Astrocyte (in vitro differentiated cells and primary cell): Measurements from ENCODE around the gene NUP205. TPM values are rescaled to one million over a fixed set of nuclear protein-coding genes. Genes with fewer than 3 reads are reported as not detected.

ENCODE experiments used
- DNase-seq: peaks from one replicate; pipeline ENCODE4 v3.0.0-alpha.2; 2010; ENCODE audit warnings: low read depth
- FAIRE-seq: peaks from 2 replicates; lab custom pipeline; 2011; peaks lifted over from hg19 to GRCh38; lab: Jason Lieb, UNC
- H2AFZ ChIP-seq: 2 replicates; pipeline ENCODE4 v1.6.0; 2012; ENCODE audit warnings: low read depth, low read length, inconsistent platforms
- H3K27ac ChIP-seq: 2 replicates; pipeline ENCODE4 v1.5.1; 2011; ENCODE audit warnings: low read depth, low read length, inconsistent platforms
- H3K27me3 ChIP-seq: 2 replicates; pipeline ENCODE4 v1.6.0; 2011; ENCODE audit warnings: low read length, inconsistent platforms; ENCODE audit not compliant: insufficient read depth
- H3K36me3 ChIP-seq: 2 replicates; pipeline ENCODE4 v1.5.1; 2011; ENCODE audit warnings: low read length, inconsistent platforms; ENCODE audit not compliant: insufficient read depth
- H3K4me1 ChIP-seq: 2 replicates; pipeline ENCODE4 v1.5.1; 2011; ENCODE audit warnings: low read length, inconsistent platforms; ENCODE audit not compliant: insufficient read depth
- H3K4me2 ChIP-seq: 2 replicates; pipeline ENCODE4 v1.6.0; 2012; ENCODE audit warnings: low read length, inconsistent platforms
- H3K4me3 ChIP-seq: 2 replicates; pipeline ENCODE4 v1.5.1; 2011; ENCODE audit warnings: low read depth, mild to moderate bottlenecking, low read length, inconsistent platforms; ENCODE audit not compliant: insufficient read depth
- H3K79me2 ChIP-seq: 2 replicates; pipeline ENCODE4 v1.6.0; 2012; ENCODE audit warnings: mild to moderate bottlenecking, low read length, inconsistent platforms; ENCODE audit not compliant: insufficient read depth
- H3K9ac ChIP-seq: 2 replicates; pipeline ENCODE4 v1.6.0; 2012; ENCODE audit warnings: mild to moderate bottlenecking, low read length, inconsistent platforms
- H3K9me3 ChIP-seq: 2 replicates; pipeline ENCODE4 v1.5.1; 2012; ENCODE audit warnings: low read depth, mild to moderate bottlenecking, low read length, inconsistent platforms; ENCODE audit not compliant: insufficient read depth
- H4K20me1 ChIP-seq: 2 replicates; pipeline ENCODE4 v1.6.0; 2012; ENCODE audit warnings: low read length, inconsistent platforms; ENCODE audit not compliant: insufficient read depth
- H3K27ac Mint-ChIP-seq: one replicate; pipeline ENCODE4 v1.8.0; 2021; ENCODE audit warnings: mild to moderate bottlenecking, mixed read lengths; ENCODE audit not compliant: unreplicated experiment
- H3K27me3 Mint-ChIP-seq: one replicate; pipeline ENCODE4 v1.8.0; 2021; ENCODE audit warnings: low read depth, mixed read lengths; ENCODE audit not compliant: unreplicated experiment
- H3K36me3 Mint-ChIP-seq: one replicate; pipeline ENCODE4 v1.8.0; 2021; ENCODE audit warnings: low read depth, mixed read lengths; ENCODE audit not compliant: unreplicated experiment
- H3K4me1 Mint-ChIP-seq: one replicate; pipeline ENCODE4 v1.8.0; 2021; ENCODE audit warnings: low read depth, mixed read lengths; ENCODE audit not compliant: unreplicated experiment
- H3K4me3 Mint-ChIP-seq: one replicate; pipeline ENCODE4 v1.8.0; 2021; ENCODE audit warnings: mild to moderate bottlenecking, moderate library complexity, mixed read lengths; ENCODE audit not compliant: unreplicated experiment
- H3K9me3 Mint-ChIP-seq: one replicate; pipeline ENCODE4 v1.8.0; 2021; ENCODE audit warnings: mild to moderate bottlenecking, mixed read lengths; ENCODE audit not compliant: unreplicated experiment
- CTCF ChIP-seq: IDR thresholded peaks from 2 replicates; pipeline ENCODE4 v1.5.1; 2011; ENCODE audit warnings: low read depth, mild to moderate bottlenecking, inconsistent platforms, low read length, moderate library complexity; ENCODE audit not compliant: insufficient read depth
- EZH2 ChIP-seq: IDR thresholded peaks from 2 replicates; pipeline ENCODE4 v1.6.1; 2012; ENCODE audit warnings: mild to moderate bottlenecking, low read length, inconsistent platforms; ENCODE audit not compliant: insufficient read depth
- total RNA-seq: library from RNA; stranded (reverse); gene quantifications from 2 replicates; pipeline ENCODE4 v1.2.1, GENCODE V29; 2021

Gene NUP205
- total RNA-seq, 1 donor from 2014 or later, result 50.5 TPM

- Histone ChIP-seq H3K27ac (no peak overlapping the region), H3K79me2 (no peaks in the 10 kb centered on the region), H3K9me3 (no peaks in the 10 kb centered on the region), H3K9ac (no peak overlapping the region), H3K4me2 (no peak overlapping the region), H2AFZ (no peak overlapping the region), H3K4me3 (no peak overlapping the region), H4K20me1 (no peaks in the 10 kb centered on the region), H3K4me1 (no peaks in the 10 kb centered on the region), H3K27me3 (no peaks in the 10 kb centered on the region), H3K36me3 (no peaks in the 10 kb centered on the region)
- Mint-ChIP-seq H3K4me1 (no peaks in the 10 kb centered on the region), H3K27me3 (no peaks in the 10 kb centered on the region), H3K36me3 (no peaks in the 10 kb centered on the region), H3K4me3 (no peak overlapping the region), H3K27ac (no peak overlapping the region), H3K9me3 (no peaks in the 10 kb centered on the region)
- DNase-seq (no peak), FAIRE-seq (no peak)
- TF ChIP-seq EZH2, result no peak
- no peak for TF ChIP-seq CTCF
Observed at GRCh38 chr7:135522509-135522908, 35.2 kb upstream of the NUP205 start.

- FAIRE-seq (no peak), DNase-seq (no peak)
- Histone ChIP-seq H3K27me3 (no peaks in the 10 kb centered on the region), H3K4me1 (no peaks in the 10 kb centered on the region), H3K79me2 (no peaks in the 10 kb centered on the region), H3K4me2 (no peak overlapping the region), H4K20me1 (no peaks in the 10 kb centered on the region), H3K9me3 (no peaks in the 10 kb centered on the region), H3K9ac (no peak overlapping the region), H2AFZ (no peak overlapping the region), H3K27ac (no peak overlapping the region), H3K4me3 (no peak overlapping the region), H3K36me3 (no peaks in the 10 kb centered on the region)
- Mint-ChIP-seq H3K4me1 (no peaks in the 10 kb centered on the region), H3K27ac (no peak overlapping the region), H3K27me3 (no peaks in the 10 kb centered on the region), H3K36me3 (no peaks in the 10 kb centered on the region), H3K9me3 (no peaks in the 10 kb centered on the region), H3K4me3 (no peak overlapping the region)
- no peak for TF ChIP-seq CTCF
Observed at GRCh38 chr7:135523146-135523545, 34.6 kb upstream of the NUP205 start.

GRCh38 chr7:135525426-135525825 lies 32.3 kb upstream of the NUP205 start:
- Histone ChIP-seq H3K79me2 (no peaks in the 10 kb centered on the region), H3K36me3 (no peaks in the 10 kb centered on the region), H4K20me1 (no peaks in the 10 kb centered on the region), H2AFZ (no peak overlapping the region), H3K9ac (no peak overlapping the region), H3K4me3 (no peak overlapping the region), H3K27ac (no peak overlapping the region), H3K4me2 (no peak overlapping the region), H3K27me3 (no peaks in the 10 kb centered on the region), H3K4me1 (no peaks in the 10 kb centered on the region), H3K9me3 (no peaks in the 10 kb centered on the region)
- DNase-seq (no peak), FAIRE-seq (no peak)
- Mint-ChIP-seq H3K4me3 (no peak overlapping the region), H3K9me3 (no peaks in the 10 kb centered on the region), H3K27me3 (peaks cover 4% of the 10 kb centered on the region), H3K4me1 (no peaks in the 10 kb centered on the region), H3K27ac (no peak overlapping the region), H3K36me3 (no peaks in the 10 kb centered on the region)
- TF ChIP-seq EZH2 (no peak), CTCF (no peak)
